Measurements from ENCODE around the gene NTN4.

- no peak for TF ChIP-seq EP300 (IDR thresholded peaks at IDR 0.05; ENCODE audit: borderline replicate concordance)
- TF ChIP-seq RAD21 (IDR thresholded peaks at IDR 0.05; ENCODE audit: low read depth): no peak
- no peak for TF ChIP-seq CEBPB (IDR thresholded peaks at IDR 0.05)
Observed at GRCh38 chr12:95640516-95640915, 150.0 kb downstream of the NTN4 start.
